ENCODE results near the gene DOCK1.

The DOCK1 gene

DNA sequence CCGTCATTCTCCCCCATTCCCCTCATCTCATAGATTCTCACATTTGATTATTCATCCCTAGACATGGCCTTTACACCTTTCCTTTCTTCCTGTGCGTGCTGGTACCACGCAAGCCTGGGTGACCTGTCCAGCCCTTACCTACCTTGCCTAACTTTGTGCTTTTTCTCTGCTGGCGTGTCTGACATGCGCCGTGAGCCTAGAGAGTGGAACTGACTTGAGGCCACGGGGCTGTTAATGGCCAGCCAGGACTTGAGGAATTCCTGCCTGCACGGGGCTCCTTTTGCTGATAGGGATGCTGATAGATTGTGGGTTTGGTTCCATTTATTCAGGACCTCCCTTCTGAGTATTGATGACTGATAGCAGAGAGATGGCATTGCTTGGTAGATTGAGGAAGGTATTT is 134.2 kb downstream of the DOCK1 start:
- DNase-seq (ENCODE audit: low spot score), result no peak

GRCh38 chr10:127040756-127041155 is 135.5 kb downstream of the DOCK1 start:
- DNase-seq (ENCODE audit: low spot score), result no peak

DNA sequence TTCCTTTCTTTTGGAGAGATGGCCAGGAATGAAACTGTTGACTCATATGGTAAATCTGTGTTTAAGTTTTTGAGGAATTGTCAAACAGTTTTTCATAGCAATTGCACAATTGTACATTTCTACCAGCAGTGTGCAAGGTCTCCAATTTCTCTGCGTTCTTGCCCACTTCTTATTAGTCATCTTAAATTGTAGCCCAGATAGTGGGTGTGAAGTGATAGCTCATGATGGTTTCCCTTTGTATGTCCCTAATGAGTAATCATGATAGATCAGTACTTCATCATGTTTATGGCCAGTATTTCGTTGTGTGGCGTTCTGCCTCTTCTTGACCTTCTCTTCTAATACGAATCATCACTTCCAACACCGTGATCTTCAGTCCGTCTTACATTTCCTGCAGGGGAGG is 136.3 kb downstream of the DOCK1 start:
- DNase-seq (ENCODE audit: low spot score), result no peak

GRCh38 chr10:127043301-127043700 is 138.1 kb downstream of the DOCK1 start:
- DNase-seq (ENCODE audit: low spot score), result no peak

DNA sequence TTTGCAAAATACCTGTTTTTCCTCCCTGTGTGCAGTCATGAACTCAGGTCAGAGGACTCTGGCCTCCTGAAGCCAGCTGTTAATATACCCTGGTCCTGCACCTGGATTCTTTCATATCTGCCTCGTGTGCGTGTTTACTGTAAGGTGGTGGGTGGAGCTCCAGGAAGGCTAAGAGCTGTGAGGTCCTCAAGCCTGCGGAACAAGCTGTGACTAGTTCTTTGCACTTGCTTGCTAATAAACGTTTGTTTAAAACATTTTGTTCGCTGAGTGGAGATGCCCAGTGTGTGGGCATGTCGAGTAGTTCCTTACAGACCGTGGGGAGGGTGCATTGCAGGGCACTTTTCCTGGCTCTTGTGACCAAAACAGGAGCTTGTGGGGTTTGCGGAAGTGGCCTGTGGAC is 139.0 kb downstream of the DOCK1 start:
- no peak for DNase-seq (ENCODE audit: low spot score)

GRCh38 chr10:127046975-127047877 is 142.0 kb downstream of the DOCK1 start:
- DNase-seq (ENCODE audit: low spot score), result no peak

GRCh38 chr10:127047878-127048238 is 142.6 kb downstream of the DOCK1 start:
- no peak for DNase-seq (ENCODE audit: low spot score)

DNA sequence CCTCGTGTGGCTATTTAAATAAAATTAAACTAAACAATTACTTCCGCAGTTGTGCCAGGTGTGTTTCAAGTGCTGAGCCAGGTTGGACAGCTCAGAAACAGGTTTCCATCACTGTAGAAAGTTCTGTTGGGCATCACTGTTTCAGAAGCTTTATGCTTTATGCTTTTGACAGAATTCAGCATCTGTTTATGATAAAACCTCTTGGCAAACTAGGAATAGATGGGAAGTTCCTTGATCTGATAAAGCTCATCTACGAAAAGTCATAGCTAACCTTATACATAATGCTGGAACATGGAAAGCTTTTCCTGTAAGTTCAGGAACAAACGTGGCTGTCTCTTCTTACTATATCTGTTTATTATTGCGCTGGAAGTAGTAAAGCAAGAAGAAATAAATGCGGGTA is 143.4 kb downstream of the DOCK1 start:
- DNase-seq (ENCODE audit: low spot score), result no peak

DNA sequence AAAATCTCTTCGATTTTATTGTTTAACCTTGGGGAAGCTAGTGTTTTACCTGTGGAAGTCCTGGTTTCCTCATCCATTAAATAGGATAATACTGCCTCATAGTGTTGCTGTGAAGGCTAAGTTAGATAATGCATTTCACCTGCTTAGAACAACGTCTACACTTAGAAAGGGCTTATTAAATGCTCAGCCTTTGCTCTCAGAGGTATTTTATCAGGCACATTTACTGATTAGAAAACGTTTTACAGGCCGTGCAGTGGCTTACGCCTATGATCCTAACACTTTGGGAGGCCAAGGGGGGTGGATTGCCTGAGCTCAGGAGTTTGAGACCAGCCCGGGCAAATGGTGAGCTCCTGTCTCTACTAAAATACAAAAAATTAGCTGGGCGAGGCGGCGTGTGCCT is 146.8 kb downstream of the DOCK1 start:
- no peak for DNase-seq (ENCODE audit: low spot score)

GRCh38 chr10:127055263-127055662 is 150.0 kb downstream of the DOCK1 start:
- no peak for DNase-seq (ENCODE audit: low spot score)

- DNase-seq (ENCODE audit: low spot score), result no peak
Measured at GRCh38 chr10:127059314-127059713, 154.1 kb downstream of the DOCK1 start.

DNA sequence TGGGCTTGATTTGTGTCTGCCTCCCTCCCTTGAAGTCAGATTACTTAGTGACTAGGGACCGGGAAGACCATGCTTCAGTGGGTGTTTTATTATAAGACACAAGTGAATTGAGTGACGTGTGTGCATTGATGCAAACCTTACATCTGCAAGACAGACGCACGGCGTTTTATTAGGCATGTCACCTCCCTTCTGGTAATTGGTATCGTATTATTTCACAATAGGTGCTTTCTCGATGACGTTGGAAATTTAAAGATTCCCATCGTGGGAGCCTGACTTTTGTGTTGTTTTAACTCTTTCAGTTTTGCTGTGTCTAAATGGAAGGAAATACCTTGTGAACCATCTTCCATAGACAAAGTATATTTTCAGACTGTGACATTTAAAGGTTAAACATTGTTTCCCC is 158.5 kb downstream of the DOCK1 start:
- no peak for DNase-seq (ENCODE audit: low spot score)

DNA sequence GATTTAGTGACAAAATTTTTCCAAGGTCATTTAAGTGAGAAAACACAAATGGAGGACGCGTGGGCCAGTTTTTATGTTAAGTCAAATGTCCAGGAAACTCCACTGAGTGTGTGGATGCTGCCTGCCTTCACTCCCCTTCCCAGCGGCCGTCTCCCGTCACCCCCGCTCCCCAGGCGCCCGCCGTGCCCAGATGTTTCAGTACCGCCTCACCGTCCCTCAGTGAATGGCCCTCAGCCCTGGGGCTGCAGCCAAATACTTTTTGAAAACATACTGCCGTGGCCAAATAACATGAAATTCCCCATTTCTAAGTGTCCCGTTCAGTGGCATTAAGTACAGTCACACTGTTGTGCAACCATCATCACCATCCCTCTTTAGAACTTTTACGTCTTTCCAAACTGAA is 159.2 kb downstream of the DOCK1 start:
- no peak for DNase-seq (ENCODE audit: low spot score)

GRCh38 chr10:127067542-127068194 is 162.4 kb downstream of the DOCK1 start:
- no peak for DNase-seq (ENCODE audit: low spot score)

- no peak for DNase-seq (ENCODE audit: low spot score)
Measured at GRCh38 chr10:127068485-127068884, 163.3 kb downstream of the DOCK1 start.

GRCh38 chr10:127069436-127069835 is 164.2 kb downstream of the DOCK1 start:
- peak; percentile 17 for DNase-seq (ENCODE audit: low spot score)

GRCh38 chr10:127071126-127071525 is 165.9 kb downstream of the DOCK1 start:
- no peak for DNase-seq (ENCODE audit: low spot score)

- DNase-seq (ENCODE audit: low spot score), result no peak
Measured at GRCh38 chr10:127073666-127074065, 168.4 kb downstream of the DOCK1 start.

- DNase-seq (ENCODE audit: low spot score), result no peak
Measured at GRCh38 chr10:127079392-127079791, 174.2 kb downstream of the DOCK1 start.

DNA sequence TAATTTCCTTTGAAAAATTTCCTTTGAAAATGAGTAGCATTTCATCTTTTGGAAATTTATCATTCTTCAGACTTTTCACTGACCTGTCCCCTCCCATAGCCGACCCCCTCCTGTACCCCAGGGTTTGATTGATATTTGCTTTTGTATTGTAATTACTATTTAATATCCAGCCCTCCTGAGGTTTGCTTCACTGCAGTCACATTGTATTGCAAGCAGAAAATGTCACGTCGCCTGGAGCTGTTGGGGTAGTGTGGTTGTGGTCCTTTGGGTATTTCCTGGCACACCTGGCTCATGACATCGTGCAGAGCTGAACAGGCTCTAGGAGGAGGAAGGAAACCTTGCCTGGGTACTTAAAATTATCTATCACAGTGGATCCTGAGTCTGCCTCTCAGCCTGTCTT is 175.1 kb downstream of the DOCK1 start:
- DNase-seq (ENCODE audit: low spot score), result no peak

DNA sequence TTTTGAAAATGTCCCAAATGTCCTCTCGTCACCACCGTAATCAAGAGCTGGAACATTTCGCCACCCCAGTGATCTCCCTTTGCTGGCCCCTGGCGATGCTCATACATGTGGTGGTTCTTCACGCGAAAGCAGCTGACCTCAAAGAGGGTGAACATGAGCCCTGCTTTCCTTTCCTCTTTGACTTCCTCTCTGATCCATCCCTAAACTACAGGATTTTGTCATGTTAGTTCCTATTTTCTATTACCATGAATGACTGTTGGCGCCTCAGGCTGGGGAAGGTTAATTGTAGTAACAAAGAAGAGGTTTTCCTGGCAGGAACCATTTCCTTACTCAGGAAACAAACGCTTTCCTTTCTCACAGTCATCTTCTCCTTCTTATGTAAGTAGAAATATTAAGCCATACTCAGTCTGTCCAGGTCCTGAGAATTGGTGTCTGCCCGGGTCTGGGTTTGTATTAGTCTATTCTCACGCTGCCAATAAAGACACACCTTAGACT is 176.7 kb downstream of the DOCK1 start:
- no peak for DNase-seq (ENCODE audit: low spot score)

DNA sequence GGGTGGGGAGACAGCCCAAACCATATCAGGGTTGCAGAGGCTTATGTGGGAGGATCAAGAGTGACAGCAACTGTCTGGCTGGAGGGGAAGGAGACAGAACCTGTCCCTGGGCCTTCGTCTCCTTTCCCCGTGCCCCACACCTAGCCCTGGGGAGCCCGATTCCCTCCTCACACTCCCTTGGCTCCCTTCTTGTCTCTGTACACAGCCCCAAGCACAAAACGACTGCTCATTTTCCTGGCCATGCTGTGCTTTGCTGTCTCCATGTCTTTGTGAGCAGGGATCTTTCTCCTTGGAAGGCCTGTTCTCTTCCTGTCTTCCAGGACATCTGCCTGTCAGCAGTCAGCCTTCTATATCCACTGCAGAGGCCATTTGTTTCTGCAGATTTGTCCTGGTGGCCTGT is 177.4 kb downstream of the DOCK1 start:
- no peak for DNase-seq (ENCODE audit: low spot score)

DNA sequence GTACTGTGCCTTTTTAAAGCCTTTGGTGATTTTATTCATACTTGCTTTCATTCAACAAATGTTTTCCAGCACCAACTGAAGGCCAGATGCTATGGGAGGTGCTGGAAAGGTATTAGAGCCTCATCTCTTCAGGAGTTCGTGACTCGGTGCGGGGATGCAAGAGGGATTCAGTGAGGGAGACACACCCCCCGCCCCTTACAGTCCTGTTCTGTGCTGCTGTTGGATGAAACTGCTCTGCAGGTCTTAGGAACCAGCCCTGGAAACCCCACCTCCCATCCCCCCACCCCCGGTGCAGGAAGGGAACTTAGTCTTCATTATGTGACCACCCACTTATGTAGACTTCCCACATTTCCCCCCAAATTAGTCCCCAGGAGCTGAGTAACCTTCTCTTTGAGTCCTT is 180.7 kb downstream of the DOCK1 start:
- no peak for DNase-seq (ENCODE audit: low spot score)

- DNase-seq (ENCODE audit: low spot score), result no peak
Measured at GRCh38 chr10:127088908-127089307, 183.7 kb downstream of the DOCK1 start.

Measured in kidney tubule cell (primary cell).